HepG2 (cell line): ENCODE measurements around the gene SLC17A5. TPM values are rescaled to one million over a fixed set of nuclear protein-coding genes. Genes with fewer than 3 reads are reported as not detected.

Experiments
- BCL3 ChIP-seq: sonication (generic); formaldehyde crosslinking; IDR thresholded peaks from 2 replicates; pipeline ENCODE4 v1.5.1; 2020; ENCODE audit warnings: mild to moderate bottlenecking, missing genetic modification reagents, moderate library complexity
- ELK4 ChIP-seq: sonication (generic); formaldehyde crosslinking; IDR thresholded peaks from 2 replicates; pipeline ENCODE4 v1.9.0; 2021; ENCODE audit warnings: missing genetic modification reagents, borderline replicate concordance
- NKX3-1 ChIP-seq: sonication (generic); formaldehyde crosslinking; IDR thresholded peaks from 2 replicates; pipeline ENCODE4 v1.5.0; 2020; ENCODE audit warnings: missing genetic modification reagents
- PRDM15 ChIP-seq: sonication (generic); formaldehyde crosslinking; IDR thresholded peaks from 2 replicates; pipeline ENCODE4 v1.4.0; 2020; ENCODE audit warnings: missing genetic modification reagents
- SP4 ChIP-seq: sonication (generic); formaldehyde crosslinking; IDR thresholded peaks from 2 replicates; pipeline ENCODE4 v1.8.1; 2023; ENCODE audit warnings: mild to moderate bottlenecking, missing genetic modification reagents
- TEF ChIP-seq: sonication (generic); formaldehyde crosslinking; IDR thresholded peaks from 2 replicates; pipeline ENCODE4 v1.5.0; 2020; ENCODE audit warnings: missing genetic modification reagents
- ZNF251 ChIP-seq: sonication (generic); formaldehyde crosslinking; IDR thresholded peaks from 2 replicates; pipeline ENCODE4 v1.9.0; 2021; ENCODE audit warnings: mild to moderate bottlenecking, missing genetic modification reagents
- ZNF343 ChIP-seq: sonication (generic); formaldehyde crosslinking; IDR thresholded peaks from 2 replicates; pipeline ENCODE4 v1.4.0; 2020; ENCODE audit warnings: mild to moderate bottlenecking, missing genetic modification reagents
- ZNF552 ChIP-seq: sonication (generic); formaldehyde crosslinking; IDR thresholded peaks from 2 replicates; pipeline ENCODE4 v1.9.0; 2022; ENCODE audit warnings: missing genetic modification reagents, mild to moderate bottlenecking, borderline replicate concordance
- ZNF646 ChIP-seq: sonication (generic); formaldehyde crosslinking; IDR thresholded peaks from 2 replicates; pipeline ENCODE4 v1.9.0; 2021; ENCODE audit warnings: mild to moderate bottlenecking, missing genetic modification reagents
- ZNF660 ChIP-seq: sonication (generic); formaldehyde crosslinking; IDR thresholded peaks from 2 replicates; pipeline ENCODE4 v1.5.1; 2020; ENCODE audit warnings: mild to moderate bottlenecking, low read depth, missing genetic modification reagents, borderline replicate concordance
- ZNF83 ChIP-seq: sonication (generic); formaldehyde crosslinking; IDR thresholded peaks from 2 replicates; pipeline ENCODE4 v1.4.0; 2020; ENCODE audit warnings: missing genetic modification reagents, mild to moderate bottlenecking, borderline replicate concordance
- ZSCAN29 ChIP-seq: sonication (generic); formaldehyde crosslinking; conservative IDR thresholded peaks from 2 replicates; pipeline ENCODE4 v1.4.0; 2020; ENCODE audit warnings: mild to moderate bottlenecking, missing genetic modification reagents
- polyA plus RNA-seq, 8 experiments: library from polyadenylated mRNA; depleted of rRNA in 3 of 8; stranded (reverse) in 7 of 8; unstranded in 1 of 8; fragments of >200 nt; fragmentation: Illumina TruSeq in 4 of 8; extraction: Trizol in 4 of 8; gene quantifications; 2 replicates each; pipeline versions ENCODE4 v1.2.1 to v1.2.3, GENCODE V29; 2011 to 2016; ENCODE audit warnings: low read depth in 4 of 8, missing spikeins in 1 of 8, mixed read lengths in 1 of 8; ENCODE audit not compliant: insufficient read depth in 1 of 8
- total RNA-seq, 5 experiments: library from RNA; depleted of rRNA; stranded (reverse); fragments of >200 nt; fragmentation: Illumina TruSeq; extraction: Trizol; gene quantifications; 2 replicates each; pipeline ENCODE4 v1.2.3, GENCODE V29; 2016; ENCODE audit warnings: low read depth in 1 of 5

Gene SLC17A5
- total and polyA plus RNA-seq, 2 of the 13 experiments (the other 11 are each of a cell fraction or from before 2014, with no cell fraction given) = 18.3 to 20.5 TPM

- TF ChIP-seq PRDM15 (peak; percentile 62), ZNF251 (no peak), NKX3-1 (CRISPR knock-in tag) (no peak), TEF (no peak), BCL3 (CRISPR knock-in tag) (peak; percentile 59), ELK4 (CRISPR knock-in tag) (no peak), ZNF660 (CRISPR knock-in tag) (no peak), SP4 (CRISPR knock-in tag) (peak; percentile 97), ZNF646 (no peak), ZNF83 (CRISPR knock-in tag) (no peak), ZSCAN29 (peak; percentile 57; the same call in 1 of the 2 replicates), ZNF343 (CRISPR knock-in tag) (0 out of 2 replicates have a peak, but pooled peaks have one; percentile 57), ZNF552 (CRISPR knock-in tag) (0 out of 2 replicates have a peak, but pooled peaks have one; percentile 23)
Observed at GRCh38 chr6:73653571-73654424, at the start of gene SLC17A5 (continued).
